Fibroblast of the conjunctiva (primary cell): ENCODE results near the gene KIFAP3.
"Not testable (repeated sequence)": the region's sequence is repeated elsewhere in the genome, so short reads cannot be mapped to it uniquely, and the experiment has no call there.

ENCODE experiments used
- DNase-seq: peaks from one replicate; pipeline ENCODE4 v3.0.0-alpha.2; 2010; ENCODE audit warnings: low read depth

KIFAP3 gene

DNA sequence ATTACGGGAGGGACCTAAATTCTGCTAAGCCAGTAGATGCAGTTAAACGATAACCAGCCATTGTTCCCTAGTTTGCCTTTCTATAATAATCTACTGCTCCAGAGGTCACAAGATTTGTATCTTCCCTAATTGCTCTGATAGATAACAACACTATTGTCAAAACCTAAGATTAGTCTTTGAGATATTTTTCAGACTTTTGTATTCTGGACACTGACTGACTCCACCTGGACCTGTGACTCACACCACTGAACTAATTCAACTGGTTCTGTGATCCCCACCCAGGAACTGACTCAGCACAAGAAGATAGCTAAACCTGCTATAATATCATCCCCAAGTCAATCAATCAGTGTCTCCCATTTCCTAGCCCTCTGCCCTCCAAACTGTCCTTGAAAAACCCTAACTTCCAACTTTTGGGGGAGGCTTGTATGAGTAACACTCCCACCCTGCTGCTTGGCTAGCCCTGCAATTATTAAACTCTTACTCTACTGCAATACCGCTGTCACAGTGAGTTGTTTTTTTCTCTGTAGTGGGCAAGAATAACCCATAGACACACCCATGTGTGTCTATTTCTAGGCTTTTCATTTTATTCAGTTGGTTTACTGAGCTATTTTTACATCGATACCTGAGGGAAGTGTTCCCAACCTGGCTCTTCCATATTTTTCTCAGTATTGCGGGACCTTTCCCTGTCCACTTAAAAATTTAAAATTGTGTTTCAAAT is 11.2 kb downstream of the KIFAP3 start:
- no peak for DNase-seq

DNA sequence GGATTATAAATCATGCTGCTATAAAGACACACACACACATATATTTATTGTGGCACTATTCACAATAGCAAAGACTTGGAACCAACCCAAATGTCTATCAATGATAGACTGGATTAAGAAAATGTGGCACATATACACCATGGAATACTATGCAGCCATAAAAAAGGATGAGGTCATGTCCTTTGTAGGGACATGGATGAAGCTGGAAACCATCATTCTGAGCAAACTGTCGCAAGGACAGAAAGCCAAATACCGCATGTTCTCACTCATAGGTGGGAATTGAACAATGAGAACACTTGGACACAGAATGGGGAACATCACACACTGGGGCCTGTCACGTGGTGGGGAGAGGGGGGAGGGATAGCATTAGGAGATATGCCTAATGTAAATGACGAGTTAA is 12.8 kb downstream of the KIFAP3 start:
- not testable (repeated sequence) for DNase-seq

DNA sequence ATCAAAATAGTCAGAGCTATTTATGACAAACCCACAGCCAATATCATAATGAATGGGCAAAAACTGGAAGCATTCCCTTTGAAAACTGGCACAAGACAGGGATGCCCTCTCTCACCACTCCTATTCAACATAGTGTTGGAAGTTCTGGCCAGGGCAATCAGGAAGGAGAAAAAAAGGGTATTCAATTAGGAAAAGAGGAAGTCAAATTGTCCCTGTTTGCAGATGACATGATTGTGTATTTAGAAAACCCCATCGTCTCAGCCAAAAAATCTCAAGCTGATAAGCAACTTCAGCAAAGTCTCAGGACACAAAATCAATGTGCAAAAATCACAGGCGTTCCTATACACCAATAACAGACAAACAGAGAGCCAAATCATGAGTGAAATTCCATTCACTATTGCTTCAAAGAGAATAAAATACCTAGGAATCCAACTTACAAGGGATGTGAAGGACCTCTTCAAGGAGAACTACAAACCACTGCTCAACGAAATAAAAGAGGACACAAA is 14.4 kb downstream of the KIFAP3 start:
- DNase-seq, result not testable (repeated sequence)

GRCh38 chr1:170049176-170049800 is 25.2 kb downstream of the KIFAP3 start:
- no peak for DNase-seq

DNA sequence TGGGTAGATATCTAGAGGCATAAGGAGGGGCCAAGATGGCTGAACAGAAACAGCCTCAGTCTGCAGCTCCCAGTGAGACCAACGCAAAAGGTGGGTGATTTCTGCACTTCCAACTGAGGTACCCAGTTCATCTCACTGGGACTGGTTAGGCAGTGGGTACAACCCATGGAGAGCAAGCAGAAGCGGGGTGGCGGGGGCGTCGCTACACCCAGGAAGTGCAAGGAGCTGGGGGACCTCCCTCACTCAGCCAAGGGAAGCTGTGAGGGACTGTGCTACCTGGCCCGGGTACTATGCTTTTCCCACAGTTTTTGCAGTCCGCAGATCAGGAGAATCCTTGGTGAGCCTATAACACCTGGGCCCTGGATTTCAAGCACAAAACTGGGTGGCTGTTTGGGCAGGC is 26.0 kb downstream of the KIFAP3 start:
- DNase-seq, result no peak

GRCh38 chr1:170044187-170044586 is 30.3 kb downstream of the KIFAP3 start:
- no peak for DNase-seq

- DNase-seq, result no peak
Observed at GRCh38 chr1:170041423-170042192, 32.9 kb downstream of the KIFAP3 start.

GRCh38 chr1:170032531-170033280 is 41.8 kb downstream of the KIFAP3 start:
- peak; percentile 31 for DNase-seq

DNA sequence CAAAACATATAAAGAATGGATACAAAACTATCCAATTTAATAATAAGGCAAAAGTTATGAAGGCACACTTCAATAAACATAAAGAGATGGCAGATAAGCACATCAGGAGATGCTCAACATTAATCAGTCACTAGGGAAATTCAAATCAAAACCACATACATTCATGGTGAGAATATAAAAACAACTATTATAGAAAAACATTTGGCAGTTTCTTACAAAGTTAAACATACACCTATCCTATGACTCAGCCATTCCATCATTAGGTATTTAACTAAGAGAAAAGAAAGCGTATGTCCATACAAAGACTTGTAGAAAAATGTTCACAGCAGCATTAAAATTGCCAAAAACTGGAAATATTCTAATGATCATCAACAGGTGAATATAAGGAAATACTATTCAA is 44.3 kb downstream of the KIFAP3 start:
- no peak for DNase-seq

DNA sequence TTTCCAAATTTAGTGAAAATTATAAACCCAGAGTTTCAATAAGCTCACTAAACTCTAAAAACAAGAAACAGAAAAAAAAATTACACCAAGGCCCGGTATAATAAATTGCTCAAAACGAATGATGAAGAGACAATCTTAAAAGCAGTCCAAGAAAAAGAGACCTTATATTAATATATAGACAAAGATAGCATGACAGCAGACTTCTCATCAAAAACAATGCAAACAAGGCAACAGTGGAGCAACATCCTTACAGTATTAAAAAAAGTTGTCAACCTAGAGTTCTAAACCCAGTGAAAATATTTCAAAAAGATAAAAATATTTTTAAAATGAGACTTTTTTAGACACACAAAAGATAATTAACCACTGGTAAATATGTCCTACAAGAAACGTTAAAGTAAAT is 46.7 kb downstream of the KIFAP3 start:
- DNase-seq, result no peak

DNA sequence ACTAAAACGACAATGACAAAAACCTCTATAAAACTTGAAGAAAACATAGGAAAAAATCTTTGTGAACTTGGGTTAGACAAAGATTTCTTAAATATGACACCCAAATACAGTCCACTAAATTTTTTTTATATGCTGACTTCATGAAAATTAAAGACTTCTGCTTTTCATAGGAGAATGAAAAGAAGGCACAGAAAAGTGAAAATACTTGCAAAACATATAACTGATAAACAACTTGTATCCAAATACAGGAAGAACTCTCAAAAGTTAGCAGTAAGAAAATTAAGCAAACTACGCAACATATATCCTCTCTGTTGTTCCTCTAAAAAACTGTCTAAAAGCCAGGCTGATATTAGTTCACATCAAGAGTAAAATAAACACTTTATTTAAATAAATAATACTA is 53.6 kb downstream of the KIFAP3 start:
- no peak for DNase-seq

DNA sequence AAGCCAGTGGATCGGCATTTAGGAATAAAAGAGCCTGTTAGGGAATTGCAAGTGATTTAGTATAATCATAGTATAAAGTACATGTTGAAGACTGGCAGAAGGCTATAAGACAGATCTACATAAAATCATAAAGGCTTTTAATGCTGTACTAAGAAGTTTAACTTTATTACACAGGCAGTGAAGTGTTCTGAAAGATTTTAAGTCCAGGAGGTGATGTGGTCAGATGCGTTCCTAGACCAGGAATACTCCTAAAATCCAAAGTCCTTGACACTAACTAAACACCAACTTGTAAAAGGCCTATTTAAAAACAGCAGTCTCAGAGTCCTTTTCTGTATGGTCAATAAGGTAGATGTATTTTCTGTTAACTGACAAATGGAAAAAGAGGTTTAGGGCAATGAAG is 57.0 kb downstream of the KIFAP3 start:
- no peak for DNase-seq

DNA sequence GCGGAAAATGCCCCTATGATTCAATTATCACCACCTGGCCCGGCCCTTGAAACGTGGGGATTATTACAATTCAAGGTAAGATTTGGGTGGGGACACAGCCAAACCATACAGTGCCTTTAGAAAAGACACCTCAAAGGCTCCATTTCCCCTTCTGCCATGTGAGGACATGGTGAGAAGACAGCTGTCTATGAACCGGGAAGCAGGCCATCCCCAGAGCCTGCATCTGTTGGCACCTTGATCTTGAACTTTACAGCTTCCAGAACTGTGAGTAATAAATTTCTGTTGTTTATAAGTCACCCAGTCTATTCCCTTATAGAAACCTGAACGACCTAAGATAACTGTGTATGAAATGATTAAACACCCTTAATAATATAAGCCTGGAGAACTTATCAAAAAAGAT is 61.6 kb downstream of the KIFAP3 start:
- DNase-seq, result no peak

- peak; percentile 50 for DNase-seq
Observed at GRCh38 chr1:170010443-170010842, 64.1 kb downstream of the KIFAP3 start.

- DNase-seq, result no peak
Observed at GRCh38 chr1:170009551-170009950, 64.9 kb downstream of the KIFAP3 start.

GRCh38 chr1:170008745-170009144 is 65.8 kb downstream of the KIFAP3 start:
- DNase-seq, result not testable (repeated sequence)

DNA sequence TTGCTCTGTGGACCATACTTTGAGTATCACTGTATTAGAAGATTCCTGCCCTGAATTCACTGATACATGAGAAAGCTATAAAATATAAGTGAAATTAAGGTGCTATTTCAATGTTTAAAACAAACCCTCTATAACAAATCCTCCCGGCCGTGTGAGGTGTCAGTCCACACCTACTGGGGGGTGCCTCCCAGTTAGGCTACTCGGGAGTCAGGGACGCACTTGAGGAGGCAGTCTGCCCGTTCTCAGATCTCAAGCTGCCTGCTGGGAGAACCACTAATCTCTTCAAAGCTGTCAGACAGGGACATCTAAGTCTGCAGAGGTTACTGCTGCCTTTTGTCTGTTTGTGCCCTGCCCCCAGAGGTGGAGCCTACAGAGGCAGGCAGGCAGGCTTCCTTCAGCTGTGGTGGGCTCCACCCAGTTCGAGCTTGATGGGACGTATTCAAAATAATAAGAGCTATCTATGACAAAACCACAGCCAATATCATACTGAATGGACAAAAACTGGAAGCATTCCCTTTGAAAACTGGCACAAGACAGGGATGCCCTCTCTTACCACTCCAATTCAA is 71.1 kb downstream of the KIFAP3 start:
- DNase-seq, result not testable (repeated sequence)

DNA sequence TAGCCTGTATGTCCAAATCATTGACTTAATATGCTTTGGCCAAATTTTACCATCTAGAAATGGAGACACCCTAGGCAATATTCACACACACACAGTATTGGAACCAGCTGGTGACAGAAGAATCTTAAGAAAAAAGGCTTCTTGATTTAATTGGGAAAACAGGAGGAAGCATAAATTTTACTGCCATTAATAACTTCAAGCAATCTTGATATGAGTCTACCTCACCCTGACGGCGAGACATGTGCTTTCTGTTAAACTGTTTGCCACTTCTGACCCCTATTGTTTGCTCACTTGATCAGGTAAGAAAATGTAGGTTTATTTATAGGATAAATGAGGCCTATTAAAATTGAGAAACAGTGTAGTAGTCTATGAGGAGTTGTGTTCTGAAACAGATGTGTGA is 73.2 kb downstream of the KIFAP3 start:
- DNase-seq, result no peak

DNA sequence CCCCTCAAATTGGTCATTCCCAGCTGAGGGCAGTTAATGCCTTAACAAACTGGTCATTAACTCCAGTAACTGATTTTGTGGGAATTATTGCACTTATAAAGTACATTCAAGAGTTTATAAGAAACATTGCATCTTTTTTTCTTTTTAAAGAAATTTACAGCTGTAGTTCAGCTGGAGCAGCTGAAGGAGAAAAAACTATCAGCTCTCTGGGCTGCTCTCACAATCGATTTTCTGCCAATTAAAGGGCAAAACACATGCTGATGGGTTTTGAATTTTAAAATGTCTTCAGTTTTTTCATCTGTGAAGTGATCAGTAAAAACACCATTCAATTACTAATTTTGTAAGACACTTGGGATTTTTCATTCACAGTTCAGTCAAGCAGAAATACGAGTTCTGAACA is 74.7 kb downstream of the KIFAP3 start:
- DNase-seq, result no peak

DNA sequence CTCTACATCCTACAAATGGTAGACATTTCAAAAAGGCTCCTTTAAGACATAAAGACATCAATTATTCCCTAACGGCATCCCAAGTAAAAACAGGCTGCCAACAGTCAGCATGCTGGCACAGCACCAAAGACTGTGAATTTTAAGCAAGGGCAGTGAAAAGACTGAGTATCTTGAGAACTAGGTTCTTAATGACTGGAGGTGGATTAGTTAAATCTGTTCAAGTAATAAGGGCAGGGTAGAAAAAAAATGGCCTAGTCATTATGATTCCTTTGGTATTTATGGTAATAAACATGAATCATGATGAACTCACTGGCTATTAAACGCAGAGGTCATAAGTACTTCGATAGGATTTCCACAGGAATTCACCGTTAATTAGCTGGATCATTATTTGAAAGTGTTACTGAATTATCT is 75.2 kb downstream of the KIFAP3 start:
- DNase-seq, result peak; percentile 10

GRCh38 chr1:169995993-169996392 is 78.5 kb downstream of the KIFAP3 start:
- no peak for DNase-seq

DNA sequence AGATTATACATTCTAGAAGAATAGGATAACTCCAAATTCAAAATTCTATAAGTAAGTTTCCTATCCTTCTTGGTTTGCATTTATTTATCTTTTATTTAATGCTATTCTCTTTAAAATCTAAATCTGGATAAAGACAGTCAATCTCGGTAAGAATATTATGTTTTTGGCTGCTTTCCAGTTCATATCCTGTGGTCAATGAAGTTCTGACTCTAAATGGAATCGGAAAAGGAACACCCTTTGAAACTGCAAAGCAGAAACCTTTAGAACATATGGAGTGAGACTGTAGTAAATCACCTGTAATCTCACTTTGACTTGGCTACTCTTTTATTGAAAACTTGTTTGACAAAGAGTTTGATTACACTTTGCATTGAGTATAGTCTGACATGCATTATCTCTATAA is 85.2 kb downstream of the KIFAP3 start:
- DNase-seq, result no peak
